PC-9 (cell line): ENCODE data around the gene FAM193A.

Experiments
- EZH2 ChIP-seq: fragments of 200-600 bp; sonication (generic); IDR thresholded peaks from 2 replicates; pipeline ENCODE4 v1.8.0; 2017; ENCODE audit warnings: antibody characterized with exemption, low read depth
- TF ChIP-seq, protein P1 (sequence below): fragments of 200-600 bp; sonication (generic); conservative IDR thresholded peaks from 2 replicates; pipeline ENCODE4 v1.6.1; 2017; ENCODE audit warnings: mixed run types, antibody characterized with exemption, mild to moderate bottlenecking, moderate library complexity

DNA sequence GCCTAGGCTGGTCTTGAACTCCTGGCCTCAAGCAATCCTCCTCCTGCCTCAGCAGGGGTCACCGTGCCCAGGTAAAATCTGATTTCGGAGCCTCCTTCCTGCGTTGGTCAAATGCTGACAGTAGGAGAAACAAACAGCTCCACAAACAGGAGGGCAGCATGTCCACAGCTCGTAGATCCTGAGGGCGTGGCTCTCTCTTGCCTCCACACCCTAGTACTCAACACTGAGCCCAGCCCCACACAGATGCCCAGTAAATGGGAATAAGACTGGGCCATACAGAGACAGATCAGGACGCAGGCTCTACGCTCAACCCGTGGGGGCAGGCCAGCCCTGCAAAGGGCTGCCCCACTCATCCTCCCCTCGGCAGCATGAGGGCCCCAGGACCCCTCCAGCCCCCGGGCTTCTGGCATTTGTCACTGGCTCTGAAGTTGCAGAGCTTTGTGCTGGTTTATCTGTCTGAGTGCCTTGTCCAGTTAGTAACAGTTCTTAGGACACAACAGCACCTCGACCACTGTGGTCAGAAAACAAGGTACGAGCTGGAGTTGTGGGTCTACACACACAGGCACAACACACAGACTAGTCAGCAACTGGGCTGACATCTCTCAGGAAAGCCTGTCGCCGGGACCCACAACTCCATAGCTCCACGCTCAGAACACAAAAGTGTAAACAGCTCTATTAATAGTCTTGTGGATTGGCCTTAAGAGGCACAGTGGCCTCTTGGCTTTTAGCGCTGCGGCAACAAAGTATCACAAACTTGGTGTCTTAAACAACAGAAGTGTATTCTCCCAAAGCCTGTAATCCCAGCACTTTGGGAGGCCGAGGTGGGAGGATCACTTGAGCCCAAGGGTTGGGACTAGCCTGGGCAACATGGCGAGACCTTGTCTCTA lies 214.5 kb downstream of the FAM193A start:
- TF ChIP-seq, protein P1, sequence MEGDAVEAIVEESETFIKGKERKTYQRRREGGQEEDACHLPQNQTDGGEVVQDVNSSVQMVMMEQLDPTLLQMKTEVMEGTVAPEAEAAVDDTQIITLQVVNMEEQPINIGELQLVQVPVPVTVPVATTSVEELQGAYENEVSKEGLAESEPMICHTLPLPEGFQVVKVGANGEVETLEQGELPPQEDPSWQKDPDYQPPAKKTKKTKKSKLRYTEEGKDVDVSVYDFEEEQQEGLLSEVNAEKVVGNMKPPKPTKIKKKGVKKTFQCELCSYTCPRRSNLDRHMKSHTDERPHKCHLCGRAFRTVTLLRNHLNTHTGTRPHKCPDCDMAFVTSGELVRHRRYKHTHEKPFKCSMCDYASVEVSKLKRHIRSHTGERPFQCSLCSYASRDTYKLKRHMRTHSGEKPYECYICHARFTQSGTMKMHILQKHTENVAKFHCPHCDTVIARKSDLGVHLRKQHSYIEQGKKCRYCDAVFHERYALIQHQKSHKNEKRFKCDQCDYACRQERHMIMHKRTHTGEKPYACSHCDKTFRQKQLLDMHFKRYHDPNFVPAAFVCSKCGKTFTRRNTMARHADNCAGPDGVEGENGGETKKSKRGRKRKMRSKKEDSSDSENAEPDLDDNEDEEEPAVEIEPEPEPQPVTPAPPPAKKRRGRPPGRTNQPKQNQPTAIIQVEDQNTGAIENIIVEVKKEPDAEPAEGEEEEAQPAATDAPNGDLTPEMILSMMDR = no peak
- no peak for TF ChIP-seq EZH2
